WTC11 (cell line): ENCODE results near the gene P4HTM. TPM values are rescaled to one million over a fixed set of nuclear protein-coding genes. Genes with fewer than 3 reads are reported as not detected.

Experiments
- ATAC-seq: fragments of 200-7000 bp; cut with Tn5 transposase; 2 replicates; pipeline ENCODE4 v1.10.0; 2021; ENCODE audit warnings: mild to moderate bottlenecking, moderate library complexity
- CTCF ChIA-PET: fragments of 300-600 bp; sonication (Branson Sonifier 250); formaldehyde crosslinking; loops from one replicate; lab custom pipeline; 2021; ENCODE audit warnings: antibody characterized with exemption; lab: Charles Lee
- POLR2A ChIA-PET: fragments of 350-600 bp; sonication (Branson Sonifier 250); formaldehyde crosslinking; loops from one replicate; lab custom pipeline; 2021; ENCODE audit warnings: antibody characterized with exemption; lab: Charles Lee
- DNase-seq: peaks from one replicate; pipeline ENCODE4 v3.0.0; 2021; ENCODE audit warnings: low spot score
- H3K27ac Mint-ChIP-seq: 2 replicates; pipeline ENCODE4 v1.8.0; 2021; ENCODE audit warnings: mixed read lengths
- H3K27me3 Mint-ChIP-seq: 2 replicates; pipeline ENCODE4 v1.8.0; 2021; ENCODE audit warnings: low read depth, mild to moderate bottlenecking, moderate library complexity, mixed read lengths
- H3K36me3 Mint-ChIP-seq: 2 replicates; pipeline ENCODE4 v1.8.0; 2021; ENCODE audit warnings: mixed read lengths
- H3K4me1 Mint-ChIP-seq: 2 replicates; pipeline ENCODE4 v1.8.0; 2022; ENCODE audit warnings: mixed read lengths
- H3K4me3 Mint-ChIP-seq: 2 replicates; pipeline ENCODE4 v1.8.0; 2021; ENCODE audit warnings: mild to moderate bottlenecking, moderate library complexity, mixed read lengths
- H3K9me3 Mint-ChIP-seq: 2 replicates; pipeline ENCODE4 v1.8.0; 2021; ENCODE audit warnings: mixed read lengths
- ATF1 ChIP-seq: sonication (generic); formaldehyde crosslinking; IDR thresholded peaks from 2 replicates; pipeline ENCODE4 v1.8.1; 2023; ENCODE audit warnings: mild to moderate bottlenecking, moderate library complexity, missing genetic modification reagents
- CREM ChIP-seq: sonication (generic); formaldehyde crosslinking; IDR thresholded peaks from 2 replicates; pipeline ENCODE4 v1.8.1; 2022; ENCODE audit warnings: mild to moderate bottlenecking, missing genetic modification reagents, moderate library complexity
- FOXJ3 ChIP-seq: sonication (generic); formaldehyde crosslinking; IDR thresholded peaks from 2 replicates; pipeline ENCODE4 v1.9.0; 2021; ENCODE audit warnings: missing genetic modification reagents, mild to moderate bottlenecking, borderline replicate concordance
- FOXP1 ChIP-seq: sonication (generic); formaldehyde crosslinking; IDR thresholded peaks from 2 replicates; pipeline ENCODE4 v1.8.0; 2022; ENCODE audit warnings: missing genetic modification reagents, mild to moderate bottlenecking, moderate library complexity, borderline replicate concordance
- GABPB1 ChIP-seq: sonication (generic); formaldehyde crosslinking; IDR thresholded peaks from 2 replicates; pipeline ENCODE4 v1.8.1; 2023; ENCODE audit warnings: mild to moderate bottlenecking, missing genetic modification reagents
- GTF2I ChIP-seq: fragments of 250-450 bp; sonication (Bioruptor Pico); conservative IDR thresholded peaks from 2 replicates; pipeline ENCODE4 v1.4.0; 2021; ENCODE audit warnings: mild to moderate bottlenecking
- HMGA2 ChIP-seq: fragments of 250-450 bp; sonication (Bioruptor Pico); IDR thresholded peaks from 2 replicates; pipeline ENCODE4 v1.4.0; 2021; ENCODE audit warnings: mild to moderate bottlenecking, moderate library complexity
- IRF2 ChIP-seq: sonication (generic); formaldehyde crosslinking; IDR thresholded peaks from 2 replicates; pipeline ENCODE4 v1.8.0; 2022; ENCODE audit warnings: low read depth, missing genetic modification reagents, borderline replicate concordance
- JAZF1 ChIP-seq: fragments of 250-450 bp; sonication (Bioruptor Pico); IDR thresholded peaks from 2 replicates; pipeline ENCODE4 v1.9.0; 2021; ENCODE audit warnings: moderate library complexity, mild to moderate bottlenecking, inconsistent platforms
- JUN ChIP-seq: sonication (generic); formaldehyde crosslinking; IDR thresholded peaks from 2 replicates; pipeline ENCODE4 v1.8.0; 2023; ENCODE audit warnings: mild to moderate bottlenecking, missing genetic modification reagents
- MYBL2 ChIP-seq: sonication (generic); formaldehyde crosslinking; IDR thresholded peaks from 2 replicates; pipeline ENCODE4 v1.8.1; 2023; ENCODE audit warnings: mild to moderate bottlenecking, moderate library complexity, missing genetic modification reagents
- NR1H2 ChIP-seq: sonication (generic); formaldehyde crosslinking; IDR thresholded peaks from 2 replicates; pipeline ENCODE4 v1.9.0; 2021; ENCODE audit warnings: mild to moderate bottlenecking, moderate library complexity, missing genetic modification reagents
- OVOL2 ChIP-seq: fragments of 250-450 bp; sonication (Bioruptor Pico); IDR thresholded peaks from 2 replicates; pipeline ENCODE4 v1.9.0; 2021; ENCODE audit warnings: mild to moderate bottlenecking, borderline replicate concordance
- SMAD4 ChIP-seq: sonication (generic); formaldehyde crosslinking; IDR thresholded peaks from 2 replicates; pipeline ENCODE4 v1.8.0; 2022; ENCODE audit warnings: mild to moderate bottlenecking, missing genetic modification reagents
- SOX15 ChIP-seq: fragments of 250-450 bp; sonication (Bioruptor Pico); IDR thresholded peaks from 2 replicates; pipeline ENCODE4 v1.9.0; 2021; ENCODE audit warnings: mild to moderate bottlenecking
- TEAD4 ChIP-seq: sonication (generic); formaldehyde crosslinking; IDR thresholded peaks from 2 replicates; pipeline ENCODE4 v1.8.0; 2022; ENCODE audit warnings: mild to moderate bottlenecking, missing genetic modification reagents
- ZBTB43 ChIP-seq: sonication (generic); formaldehyde crosslinking; IDR thresholded peaks from 2 replicates; pipeline ENCODE4 v1.8.1; 2023; ENCODE audit warnings: mild to moderate bottlenecking, missing genetic modification reagents
- ZNF263 ChIP-seq: sonication (generic); formaldehyde crosslinking; IDR thresholded peaks from 2 replicates; pipeline ENCODE4 v1.8.1; 2022; ENCODE audit warnings: low read depth, mild to moderate bottlenecking, moderate library complexity, missing genetic modification reagents
- ZNF396 ChIP-seq: fragments of 250-450 bp; sonication (Bioruptor Pico); IDR thresholded peaks from 2 replicates; pipeline ENCODE4 v1.8.0; 2021; ENCODE audit warnings: mild to moderate bottlenecking, moderate library complexity, borderline replicate concordance
- ZNF532 ChIP-seq: fragments of 250-450 bp; sonication (Bioruptor Pico); IDR thresholded peaks from 2 replicates; pipeline ENCODE4 v1.9.0; 2021; ENCODE audit warnings: mild to moderate bottlenecking, borderline replicate concordance
- total RNA-seq: library from RNA; stranded (reverse); gene quantifications from 3 replicates; pipeline ENCODE4 v1.2.3, GENCODE V29; 2021
- TF ChIP-seq, protein P1 (sequence below): fragments of 200-600 bp; IDR thresholded peaks from 2 replicates; pipeline ENCODE4 v1.8.0; 2022; ENCODE audit warnings: antibody characterized with exemption
- TF ChIP-seq, protein P2 (sequence below): sonication (generic); formaldehyde crosslinking; IDR thresholded peaks from 2 replicates; pipeline ENCODE4 v1.8.1; 2023; ENCODE audit warnings: mild to moderate bottlenecking, missing genetic modification reagents, moderate library complexity
- TF ChIP-seq, protein P3 (sequence below): sonication (generic); formaldehyde crosslinking; IDR thresholded peaks from 2 replicates; pipeline ENCODE4 v1.8.1; 2022; ENCODE audit warnings: missing genetic modification reagents, borderline replicate concordance
- TF ChIP-seq, protein P4 (sequence below): sonication (generic); formaldehyde crosslinking; IDR thresholded peaks from 2 replicates; pipeline ENCODE4 v1.8.1; 2022; ENCODE audit warnings: mild to moderate bottlenecking, moderate library complexity, missing genetic modification reagents

Gene P4HTM
- total RNA-seq, 1 experiment from 2014 or later, result 21.9 TPM

DNA sequence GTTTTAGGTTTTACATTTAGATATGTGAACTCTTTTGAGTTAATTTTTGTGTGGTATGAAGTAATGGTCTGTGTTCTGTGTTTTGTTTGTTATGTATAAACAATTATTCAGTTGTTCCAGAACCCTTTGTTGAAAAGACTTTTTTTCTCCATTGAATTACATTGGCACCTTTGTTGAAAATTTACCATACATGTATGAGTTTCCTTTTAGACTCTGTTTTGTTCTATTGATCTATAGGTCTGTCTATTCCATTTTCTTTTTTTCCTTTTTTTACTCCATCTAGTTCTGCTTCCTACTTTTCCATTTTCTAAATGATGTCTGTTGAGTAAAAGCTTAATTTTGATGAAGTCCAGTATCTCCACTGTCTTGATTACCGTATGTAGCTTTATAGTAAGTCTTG, 40.0 kb upstream of the P4HTM start:
- DNase-seq, result no peak
- no peak overlapping the region for H3K4me3 Mint-ChIP-seq
- peaks cover 9% of the 10 kb centered on the region for H3K4me1 Mint-ChIP-seq
- CTCF ChIA-PET, result no interaction called here
- H3K36me3 Mint-ChIP-seq, result peaks cover 7% of the 10 kb centered on the region
- H3K27ac Mint-ChIP-seq, result no peak overlapping the region
- H3K9me3 Mint-ChIP-seq, result no peaks in the 10 kb centered on the region
- no peak for TF ChIP-seq FOXP1 (CRISPR knock-in tag)
- no peak for TF ChIP-seq ATF1 (CRISPR knock-in tag)
- TF ChIP-seq CREM (CRISPR knock-in tag), result no peak
- TF ChIP-seq, protein P1, sequence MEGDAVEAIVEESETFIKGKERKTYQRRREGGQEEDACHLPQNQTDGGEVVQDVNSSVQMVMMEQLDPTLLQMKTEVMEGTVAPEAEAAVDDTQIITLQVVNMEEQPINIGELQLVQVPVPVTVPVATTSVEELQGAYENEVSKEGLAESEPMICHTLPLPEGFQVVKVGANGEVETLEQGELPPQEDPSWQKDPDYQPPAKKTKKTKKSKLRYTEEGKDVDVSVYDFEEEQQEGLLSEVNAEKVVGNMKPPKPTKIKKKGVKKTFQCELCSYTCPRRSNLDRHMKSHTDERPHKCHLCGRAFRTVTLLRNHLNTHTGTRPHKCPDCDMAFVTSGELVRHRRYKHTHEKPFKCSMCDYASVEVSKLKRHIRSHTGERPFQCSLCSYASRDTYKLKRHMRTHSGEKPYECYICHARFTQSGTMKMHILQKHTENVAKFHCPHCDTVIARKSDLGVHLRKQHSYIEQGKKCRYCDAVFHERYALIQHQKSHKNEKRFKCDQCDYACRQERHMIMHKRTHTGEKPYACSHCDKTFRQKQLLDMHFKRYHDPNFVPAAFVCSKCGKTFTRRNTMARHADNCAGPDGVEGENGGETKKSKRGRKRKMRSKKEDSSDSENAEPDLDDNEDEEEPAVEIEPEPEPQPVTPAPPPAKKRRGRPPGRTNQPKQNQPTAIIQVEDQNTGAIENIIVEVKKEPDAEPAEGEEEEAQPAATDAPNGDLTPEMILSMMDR, result no peak
- TF ChIP-seq GTF2I (CRISPR knock-in tag), result no peak
- H3K27me3 Mint-ChIP-seq, result no peaks in the 10 kb centered on the region
- ATAC-seq, result no peak
- POLR2A ChIA-PET, result no interaction called here

DNA sequence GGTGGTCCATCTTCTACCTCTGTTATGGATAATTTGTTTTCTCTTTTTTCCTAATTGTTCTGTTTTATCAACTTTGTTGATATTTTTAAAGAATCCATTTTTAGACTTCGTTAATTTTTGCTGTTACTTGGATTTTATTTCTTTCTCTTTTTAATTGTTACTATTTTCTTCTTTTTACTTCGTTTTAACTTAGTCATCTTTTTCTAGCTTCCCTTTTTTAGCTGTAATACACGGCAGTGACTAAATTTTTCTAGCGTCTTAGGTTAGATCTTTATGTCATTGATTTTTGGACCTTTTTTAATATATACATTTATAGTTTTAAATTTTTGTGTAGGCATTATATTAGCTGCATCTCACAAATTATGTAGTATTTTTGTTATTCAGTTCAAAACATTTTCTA, 38.3 kb upstream of the P4HTM start:
- no peak for ATAC-seq
- DNase-seq, result no peak
- H3K4me3 Mint-ChIP-seq, result no peak overlapping the region
- POLR2A ChIA-PET, result no interaction called here
- peaks cover 8% of the 10 kb centered on the region for H3K36me3 Mint-ChIP-seq
- H3K27me3 Mint-ChIP-seq, result no peaks in the 10 kb centered on the region
- H3K4me1 Mint-ChIP-seq, result peaks cover 9% of the 10 kb centered on the region
- TF ChIP-seq ZNF263 (CRISPR knock-in tag) (no peak), SMAD4 (CRISPR knock-in tag) (no peak), GABPB1 (CRISPR knock-in tag) (no peak), ZNF532 (no peak), ZNF396 (no peak), SOX15 (no peak), ZBTB43 (CRISPR knock-in tag) (no peak), HMGA2 (CRISPR knock-in tag) (no peak), TEAD4 (CRISPR knock-in tag) (no peak), JUN (no peak), FOXJ3 (no peak), NR1H2 (no peak), OVOL2 (CRISPR knock-in tag) (no peak), JAZF1 (CRISPR knock-in tag) (no peak), IRF2 (CRISPR knock-in tag) (no peak), MYBL2 (CRISPR knock-in tag) (no peak), GTF2I (CRISPR knock-in tag) (no peak)
- TF ChIP-seq, protein P2, sequence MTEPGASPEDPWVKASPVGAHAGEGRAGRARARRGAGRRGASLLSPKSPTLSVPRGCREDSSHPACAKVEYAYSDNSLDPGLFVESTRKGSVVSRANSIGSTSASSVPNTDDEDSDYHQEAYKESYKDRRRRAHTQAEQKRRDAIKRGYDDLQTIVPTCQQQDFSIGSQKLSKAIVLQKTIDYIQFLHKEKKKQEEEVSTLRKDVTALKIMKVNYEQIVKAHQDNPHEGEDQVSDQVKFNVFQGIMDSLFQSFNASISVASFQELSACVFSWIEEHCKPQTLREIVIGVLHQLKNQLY (CRISPR knock-in tag), result no peak
- TF ChIP-seq, protein P3, sequence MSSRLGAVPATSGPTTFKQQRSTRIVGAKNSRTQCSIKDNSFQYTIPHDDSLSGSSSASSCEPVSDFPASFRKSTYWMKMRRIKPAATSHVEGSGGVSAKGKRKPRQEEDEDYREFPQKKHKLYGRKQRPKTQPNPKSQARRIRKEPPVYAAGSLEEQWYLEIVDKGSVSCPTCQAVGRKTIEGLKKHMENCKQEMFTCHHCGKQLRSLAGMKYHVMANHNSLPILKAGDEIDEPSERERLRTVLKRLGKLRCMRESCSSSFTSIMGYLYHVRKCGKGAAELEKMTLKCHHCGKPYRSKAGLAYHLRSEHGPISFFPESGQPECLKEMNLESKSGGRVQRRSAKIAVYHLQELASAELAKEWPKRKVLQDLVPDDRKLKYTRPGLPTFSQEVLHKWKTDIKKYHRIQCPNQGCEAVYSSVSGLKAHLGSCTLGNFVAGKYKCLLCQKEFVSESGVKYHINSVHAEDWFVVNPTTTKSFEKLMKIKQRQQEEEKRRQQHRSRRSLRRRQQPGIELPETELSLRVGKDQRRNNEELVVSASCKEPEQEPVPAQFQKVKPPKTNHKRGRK, result no peak
- TF ChIP-seq, protein P4, sequence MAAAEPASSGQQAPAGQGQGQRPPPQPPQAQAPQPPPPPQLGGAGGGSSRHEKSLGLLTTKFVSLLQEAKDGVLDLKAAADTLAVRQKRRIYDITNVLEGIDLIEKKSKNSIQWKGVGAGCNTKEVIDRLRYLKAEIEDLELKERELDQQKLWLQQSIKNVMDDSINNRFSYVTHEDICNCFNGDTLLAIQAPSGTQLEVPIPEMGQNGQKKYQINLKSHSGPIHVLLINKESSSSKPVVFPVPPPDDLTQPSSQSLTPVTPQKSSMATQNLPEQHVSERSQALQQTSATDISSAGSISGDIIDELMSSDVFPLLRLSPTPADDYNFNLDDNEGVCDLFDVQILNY (CRISPR knock-in tag), result no peak
- TF ChIP-seq, all 79 proteins: peak for 0
- H3K9me3 Mint-ChIP-seq, result no peaks in the 10 kb centered on the region
- CTCF ChIA-PET, result interaction anchor here (2.5 kb wide), 1 partner anchor 212 kb away, joined by 11 read pairs; no protein-coding TSS in a partner anchor
- no peak overlapping the region for H3K27ac Mint-ChIP-seq
